Mesodermal cell (in vitro differentiated cells): Measurements from ENCODE around the gene M6PR.
"Not testable (repeated sequence)": the region's sequence is repeated elsewhere in the genome, so short reads cannot be mapped to it uniquely, and the experiment has no call there.

Source experiments
- H3K27ac ChIP-seq: 2 replicates; pipeline ENCODE4 v1.7.0; 2013; ENCODE audit warnings: mild to moderate bottlenecking, low read depth, low read length, moderate library complexity; ENCODE audit not compliant: severe bottlenecking
- H3K36me3 ChIP-seq: 2 replicates; pipeline ENCODE4 v1.7.1; 2013; ENCODE audit warnings: mild to moderate bottlenecking, low read length, moderate library complexity; ENCODE audit not compliant: control insufficient read depth, insufficient read depth
- H3K4me1 ChIP-seq: one replicate; pipeline ENCODE4 v1.7.1; 2013; ENCODE audit warnings: mild to moderate bottlenecking, low read length; ENCODE audit not compliant: insufficient read depth, control insufficient read depth, poor library complexity, severe bottlenecking
- H3K4me3 ChIP-seq: 2 replicates; pipeline ENCODE4 v1.7.0; 2013; ENCODE audit warnings: low read length, control low read depth, mild to moderate bottlenecking; ENCODE audit not compliant: insufficient read depth, poor library complexity, severe bottlenecking; ENCODE audit errors: extremely low read depth
- H3K9me3 ChIP-seq: 2 replicates; pipeline ENCODE4 v1.7.1; 2013; ENCODE audit warnings: mild to moderate bottlenecking, low read length, moderate library complexity; ENCODE audit not compliant: control insufficient read depth
- whole genome bisulfite sequencing, 2 experiments: methylation state at CpG; one replicate each; pipeline ENCODE4 v1.1.5; 2013; ENCODE audit warnings: missing lambda C conversion rate in 2 of 2; ENCODE audit not compliant: insufficient coverage in 2 of 2; 5-methylcytosine and 5-hydroxymethylcytosine counted together

The M6PR gene

GRCh38 chr12:8932464-8932863, 17.0 kb downstream of the M6PR start:
- peaks cover 70% of the 10 kb centered on the region for H3K36me3 ChIP-seq
- not testable (repeated sequence) for H3K4me3 ChIP-seq, H3K9me3 ChIP-seq, H3K27ac ChIP-seq, H3K4me1 ChIP-seq
- WGBS, 2 experiments, result no CpG with 5 or more reads among the region's 3 CpGs

- not testable (repeated sequence) for H3K4me1 ChIP-seq, H3K27ac ChIP-seq, H3K4me3 ChIP-seq, H3K9me3 ChIP-seq
- 75 to 86% methylated on average over 2 of the region's 4 CpGs for WGBS, 2 experiments
- H3K36me3 ChIP-seq, result peaks cover 65% of the 10 kb centered on the region
Measured at GRCh38 chr12:8930655-8931323, 18.7 kb downstream of the M6PR start.

- Histone ChIP-seq H3K4me3 (no peak overlapping the region), H3K9me3 (no peaks in the 10 kb centered on the region), H3K4me1 (no peaks in the 10 kb centered on the region), H3K27ac (no peak overlapping the region), H3K36me3 (peaks cover 74% of the 10 kb centered on the region)
- WGBS, 2 experiments, result 100% methylated on average over 1 to 2 of the region's 5 CpGs
Measured at GRCh38 chr12:8922544-8922943, 26.9 kb downstream of the M6PR start.

- not testable (repeated sequence) for H3K9me3 ChIP-seq, H3K4me1 ChIP-seq, H3K4me3 ChIP-seq, H3K27ac ChIP-seq
- peaks cover 59% of the 10 kb centered on the region for H3K36me3 ChIP-seq
- WGBS, 2 experiments, result 100% methylated on average over 2 of the region's 4 CpGs; no CpG with 5 or more reads in 1 of the 2 experiments
Measured at GRCh38 chr12:8919643-8920042, 29.8 kb downstream of the M6PR start.

- Histone ChIP-seq H3K27ac (no peak overlapping the region), H3K9me3 (no peaks in the 10 kb centered on the region), H3K4me3 (no peak overlapping the region), H3K36me3 (peaks cover 43% of the 10 kb centered on the region), H3K4me1 (peaks cover 5% of the 10 kb centered on the region)
- WGBS, 2 experiments, result 83% methylated on average over 1 of the region's 1 CpG; no CpG with 5 or more reads in 1 of the 2 experiments
Measured at GRCh38 chr12:8917751-8918150, 31.7 kb downstream of the M6PR start.

- whole genome bisulfite sequencing, 2 experiments, result 76% methylated on average over 3 of the region's 3 CpGs
- Histone ChIP-seq H3K9me3 (no peaks in the 10 kb centered on the region), H3K36me3 (peaks cover 36% of the 10 kb centered on the region), H3K27ac (no peak overlapping the region), H3K4me1 (peaks cover 11% of the 10 kb centered on the region), H3K4me3 (no peak overlapping the region)
Measured at GRCh38 chr12:8917031-8917430, 32.4 kb downstream of the M6PR start.

GRCh38 chr12:8916154-8916553, 33.3 kb downstream of the M6PR start:
- no peak overlapping the region for H3K27ac ChIP-seq
- peak overlapping the region; percentile 67 for H3K4me3 ChIP-seq
- H3K36me3 ChIP-seq, result peaks cover 27% of the 10 kb centered on the region
- peaks cover 15% of the 10 kb centered on the region for H3K4me1 ChIP-seq
- no peaks in the 10 kb centered on the region for H3K9me3 ChIP-seq

GRCh38 chr12:8914716-8915526, 34.5 kb downstream of the M6PR start:
- H3K4me3 ChIP-seq, result peak overlapping the region; percentile 67
- WGBS, 2 experiments, result 0 to 1% methylated on average over 14 to 28 of the region's 35 CpGs
- H3K9me3 ChIP-seq, result no peaks in the 10 kb centered on the region
- H3K36me3 ChIP-seq, result peaks cover 16% of the 10 kb centered on the region
- peaks cover 15% of the 10 kb centered on the region for H3K4me1 ChIP-seq
- peak overlapping the region; percentile 48 for H3K27ac ChIP-seq

- H3K9me3 ChIP-seq, H3K36me3 ChIP-seq: not testable (repeated sequence)
- peak within 1 kb of the TSS; percentile 67 for H3K4me3 ChIP-seq
- H3K4me1 ChIP-seq, result peaks cover 15% of the 10 kb centered on the region
- peak within 1 kb of the TSS; percentile 97 for H3K27ac ChIP-seq
- 0% methylated on average over 4 to 7 of the region's 57 CpGs for WGBS, 2 experiments
Measured at GRCh38 chr12:8914033-8914715, 35.3 kb downstream of the M6PR start, which contains the start of gene PHC1. TSS of gene PHC1 (plus strand) at chr12:8914509. CDS start at chr12:8917678, 3,169 bp downstream.

GRCh38 chr12:8913702-8914032, 35.8 kb downstream of the M6PR start:
- Histone ChIP-seq H3K36me3 (peaks cover 4% of the 10 kb centered on the region), H3K9me3 (no peaks in the 10 kb centered on the region), H3K4me3 (peak overlapping the region; percentile 58), H3K4me1 (peaks cover 15% of the 10 kb centered on the region), H3K27ac (peak overlapping the region; percentile 97)
- WGBS, 2 experiments, result 0 to 7% methylated on average over 3 to 4 of the region's 6 CpGs
